Nephron progenitor cell (in vitro differentiated cells): ENCODE results near the gene ZNF559.
A peak's percentile ranks its signal among the peaks of the same experiment; 100 is the strongest.

Source experiments
- DNase-seq: peaks from one replicate; pipeline ENCODE4 v3.0.0; 2021
- H3K27ac Mint-ChIP-seq: 2 replicates; pipeline ENCODE4 v1.8.0; 2021; ENCODE audit warnings: mild to moderate bottlenecking, moderate library complexity, mixed read lengths
- H3K27me3 Mint-ChIP-seq: 2 replicates; pipeline ENCODE4 v1.8.0; 2021; ENCODE audit warnings: mild to moderate bottlenecking, low read depth, mixed read lengths; ENCODE audit not compliant: poor library complexity
- H3K36me3 Mint-ChIP-seq: 2 replicates; pipeline ENCODE4 v1.8.0; 2021; ENCODE audit warnings: low read depth, mixed read lengths
- H3K4me1 Mint-ChIP-seq: 2 replicates; pipeline ENCODE4 v1.8.0; 2021; ENCODE audit warnings: mixed read lengths
- H3K4me3 Mint-ChIP-seq: 2 replicates; pipeline ENCODE4 v1.8.0; 2021; ENCODE audit warnings: mild to moderate bottlenecking, moderate library complexity, mixed read lengths
- H3K9me3 Mint-ChIP-seq: 2 replicates; pipeline ENCODE4 v1.8.0; 2021; ENCODE audit warnings: mild to moderate bottlenecking, moderate library complexity, mixed read lengths
- CTCF ChIP-seq: fragments of 200-600 bp; sonication (generic); IDR thresholded peaks from 2 replicates; pipeline ENCODE4 v1.5.0; 2021; ENCODE audit warnings: antibody characterized with exemption

Gene ZNF559

GRCh38 chr19:9323557-9323918 is 441 bp upstream of the ZNF559 start:
- peaks cover 69% of the 10 kb centered on the region for H3K36me3 Mint-ChIP-seq
- TF ChIP-seq CTCF = no peak
- peaks cover 10% of the 10 kb centered on the region for H3K4me1 Mint-ChIP-seq
- H3K9me3 Mint-ChIP-seq = peaks cover 83% of the 10 kb centered on the region
- peak overlapping the region; percentile 98 for H3K27ac Mint-ChIP-seq
- H3K4me3 Mint-ChIP-seq = peak overlapping the region; percentile 91
- DNase-seq = no peak
- peaks cover 9% of the 10 kb centered on the region for H3K27me3 Mint-ChIP-seq

GRCh38 chr19:9324584-9324962 is 594 bp downstream of the ZNF559 start:
- no peak for TF ChIP-seq CTCF
- Mint-ChIP-seq H3K9me3 (peaks cover 89% of the 10 kb centered on the region), H3K27ac (peak overlapping the region; percentile 75), H3K36me3 (peaks cover 79% of the 10 kb centered on the region), H3K4me1 (peaks cover 10% of the 10 kb centered on the region), H3K4me3 (peak overlapping the region; percentile 91), H3K27me3 (peaks cover 9% of the 10 kb centered on the region)
- no peak for DNase-seq

GRCh38 chr19:9329999-9330398 is 6.0 kb downstream of the ZNF559 start:
- Mint-ChIP-seq H3K27me3 (peaks cover 5% of the 10 kb centered on the region), H3K9me3 (peaks cover 99% of the 10 kb centered on the region), H3K36me3 (peaks cover 100% of the 10 kb centered on the region), H3K4me1 (no peaks in the 10 kb centered on the region), H3K4me3 (no peak overlapping the region), H3K27ac (no peak overlapping the region)
- DNase-seq = no peak
- TF ChIP-seq CTCF = no peak

- DNase-seq = no peak
- peaks cover 98% of the 10 kb centered on the region for H3K36me3 Mint-ChIP-seq
- no peak overlapping the region for H3K4me3 Mint-ChIP-seq
- H3K9me3 Mint-ChIP-seq = peaks cover 98% of the 10 kb centered on the region
- H3K4me1 Mint-ChIP-seq = no peaks in the 10 kb centered on the region
- peaks cover 2% of the 10 kb centered on the region for H3K27me3 Mint-ChIP-seq
- TF ChIP-seq CTCF = no peak
- H3K27ac Mint-ChIP-seq = no peak overlapping the region
Observed at GRCh38 chr19:9342610-9343304, 18.8 kb downstream of the ZNF559 start.

GRCh38 chr19:9345005-9345404 is 21.0 kb downstream of the ZNF559 start:
- peaks cover 4% of the 10 kb centered on the region for H3K27me3 Mint-ChIP-seq
- TF ChIP-seq CTCF = no peak
- no peak for DNase-seq
- no peaks in the 10 kb centered on the region for H3K4me1 Mint-ChIP-seq
- peaks cover 98% of the 10 kb centered on the region for H3K9me3 Mint-ChIP-seq
- no peak overlapping the region for H3K27ac Mint-ChIP-seq
- no peak overlapping the region for H3K4me3 Mint-ChIP-seq
- H3K36me3 Mint-ChIP-seq = peaks cover 98% of the 10 kb centered on the region

GRCh38 chr19:9348253-9348652 is 24.3 kb downstream of the ZNF559 start:
- no peak for TF ChIP-seq CTCF

More at GRCh38 chr19:9348253-9348652, 24.3 kb downstream of the ZNF559 start:
- no peak for DNase-seq
- Mint-ChIP-seq H3K4me1 (no peaks in the 10 kb centered on the region), H3K4me3 (no peak overlapping the region), H3K27me3 (peaks cover 4% of the 10 kb centered on the region), H3K9me3 (peaks cover 96% of the 10 kb centered on the region), H3K36me3 (peaks cover 96% of the 10 kb centered on the region), H3K27ac (no peak overlapping the region)
